Activated T-helper 1 cell treated with Interleukin-2 at 50 U/mL for 16 hours (primary cell): ENCODE results near the gene LZTR1.
A peak's percentile ranks its signal among the peaks of the same experiment; 100 is the strongest.
"Not testable (repeated sequence)": the region's sequence is repeated elsewhere in the genome, so short reads cannot be mapped to it uniquely, and the experiment has no call there.

Experiments used
- DNase-seq: peaks from one replicate; pipeline ENCODE4 v3.0.0-alpha.2; 2020; ENCODE audit warnings: low read depth

The LZTR1 gene

DNA sequence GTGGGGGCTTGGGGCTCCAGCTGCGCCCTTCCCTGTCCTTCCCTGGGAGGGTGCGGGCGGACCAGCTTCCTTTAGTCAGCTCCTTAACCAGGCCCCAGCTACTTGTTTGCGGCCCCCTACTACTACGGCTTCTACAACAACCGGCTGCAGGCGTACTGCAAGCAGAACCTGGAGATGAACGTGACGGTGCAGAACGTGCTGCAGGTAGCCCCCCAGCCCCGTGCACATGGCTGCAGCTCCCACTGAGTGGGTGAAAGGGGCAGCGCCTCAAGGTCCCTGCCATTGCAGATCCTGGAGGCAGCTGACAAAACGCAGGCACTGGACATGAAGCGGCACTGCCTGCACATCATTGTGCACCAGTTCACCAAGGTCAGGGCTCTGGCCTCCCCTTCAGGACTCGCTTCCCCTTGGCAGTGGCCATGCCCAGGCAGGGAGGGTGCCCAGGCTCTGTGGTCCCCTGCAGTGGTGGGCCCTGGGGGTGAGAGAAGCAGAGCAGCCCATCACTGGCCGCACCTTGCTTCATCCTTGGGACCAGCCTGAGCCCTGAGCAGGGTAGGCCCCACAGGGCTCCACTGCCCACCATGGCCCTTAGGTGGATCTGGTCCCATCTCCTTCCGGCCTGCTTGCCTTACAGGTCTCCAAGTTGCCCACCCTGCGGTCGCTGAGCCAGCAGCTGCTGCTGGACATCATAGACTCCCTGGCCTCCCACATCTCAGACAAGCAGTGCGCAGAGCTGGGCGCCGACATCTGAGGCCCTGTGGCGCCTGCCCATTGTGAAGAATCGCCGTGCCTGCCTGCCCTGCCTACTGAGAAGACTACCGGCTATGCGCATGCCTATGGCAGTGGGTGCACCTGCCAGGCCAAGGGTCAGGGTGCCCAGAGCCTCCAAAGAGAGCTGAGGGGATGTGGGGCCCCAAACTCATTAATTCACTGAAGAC, 14.8 kb downstream of the LZTR1 start:
- no peak for DNase-seq

DNA sequence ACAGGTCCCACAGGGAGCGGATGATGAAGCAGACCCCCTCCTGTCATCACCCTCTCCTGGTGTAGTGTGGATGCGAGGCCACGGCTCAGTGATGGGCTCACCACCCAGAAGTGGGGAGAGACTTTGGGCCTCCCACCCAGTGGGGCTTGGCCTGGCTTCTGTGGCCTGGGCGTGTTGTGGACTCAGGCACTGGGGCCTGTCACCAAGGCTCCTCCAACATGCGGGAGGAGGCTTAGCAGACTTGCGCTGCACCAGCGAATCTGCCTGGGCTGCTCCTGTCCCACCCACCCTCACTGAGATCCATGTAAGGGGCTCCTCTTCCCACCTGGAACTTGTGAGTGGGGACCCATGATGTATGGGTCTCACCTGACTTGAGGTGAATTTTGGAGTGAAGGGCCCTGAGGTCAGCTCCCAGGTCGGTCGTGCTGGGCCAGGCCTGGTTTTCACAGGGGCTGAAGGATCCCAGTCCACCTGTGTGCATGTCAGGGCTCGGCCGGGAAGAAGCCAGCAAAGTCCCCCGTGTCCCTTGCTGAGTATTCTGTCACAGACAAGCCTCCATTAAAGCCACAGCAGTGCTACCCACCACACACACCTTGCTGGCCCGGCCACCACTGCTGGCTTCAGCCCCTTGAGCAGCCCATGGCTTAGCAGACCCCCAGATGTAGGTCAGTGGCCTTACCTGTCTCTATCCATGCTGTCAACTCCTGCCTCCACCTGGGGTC, 15.6 kb downstream of the LZTR1 start:
- no peak for DNase-seq

DNA sequence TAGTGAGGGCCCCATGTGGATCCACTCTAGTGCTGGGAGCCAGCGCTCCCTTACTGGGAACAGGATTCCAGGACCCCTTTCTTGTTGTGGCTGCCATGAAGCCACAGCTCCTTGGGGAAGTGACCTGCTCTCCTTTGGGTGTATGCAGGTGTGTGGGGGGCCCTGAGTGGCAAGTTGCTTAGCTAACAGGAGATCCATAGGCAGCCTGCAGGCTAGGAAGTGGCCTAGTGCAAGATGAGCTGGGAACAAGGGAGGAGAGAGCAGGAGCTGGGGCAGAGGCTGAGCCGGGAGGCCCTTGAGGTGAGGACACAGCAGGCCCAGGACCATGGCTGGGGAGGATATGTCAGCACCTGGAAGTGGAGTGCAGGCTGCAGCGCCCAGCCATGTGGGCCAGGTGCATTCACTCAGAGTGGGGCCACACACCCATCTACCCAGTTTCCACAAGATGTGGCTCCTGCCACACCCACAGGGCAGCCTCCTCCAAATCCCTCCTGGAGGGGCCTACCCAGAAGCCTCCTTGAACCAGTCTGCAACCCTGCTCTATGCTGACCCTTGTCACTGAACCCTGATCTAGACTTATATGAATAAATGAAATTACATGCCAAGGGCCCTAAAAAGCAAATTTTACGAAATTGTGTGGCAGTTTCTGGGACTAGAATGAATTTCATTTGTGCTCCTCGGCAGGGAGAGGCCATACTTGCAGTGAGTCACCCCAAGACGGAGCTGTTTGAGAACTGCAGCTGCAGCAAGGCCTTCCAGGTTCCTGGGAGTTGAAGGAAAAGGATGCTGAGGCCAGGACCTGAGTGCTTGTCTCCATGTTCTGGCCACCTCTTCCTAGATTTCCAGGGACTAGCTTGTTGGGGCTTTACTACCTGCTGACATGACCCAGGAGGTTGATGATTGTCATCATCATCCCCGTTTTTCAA, 16.6 kb downstream of the LZTR1 start:
- DNase-seq: no peak

DNA sequence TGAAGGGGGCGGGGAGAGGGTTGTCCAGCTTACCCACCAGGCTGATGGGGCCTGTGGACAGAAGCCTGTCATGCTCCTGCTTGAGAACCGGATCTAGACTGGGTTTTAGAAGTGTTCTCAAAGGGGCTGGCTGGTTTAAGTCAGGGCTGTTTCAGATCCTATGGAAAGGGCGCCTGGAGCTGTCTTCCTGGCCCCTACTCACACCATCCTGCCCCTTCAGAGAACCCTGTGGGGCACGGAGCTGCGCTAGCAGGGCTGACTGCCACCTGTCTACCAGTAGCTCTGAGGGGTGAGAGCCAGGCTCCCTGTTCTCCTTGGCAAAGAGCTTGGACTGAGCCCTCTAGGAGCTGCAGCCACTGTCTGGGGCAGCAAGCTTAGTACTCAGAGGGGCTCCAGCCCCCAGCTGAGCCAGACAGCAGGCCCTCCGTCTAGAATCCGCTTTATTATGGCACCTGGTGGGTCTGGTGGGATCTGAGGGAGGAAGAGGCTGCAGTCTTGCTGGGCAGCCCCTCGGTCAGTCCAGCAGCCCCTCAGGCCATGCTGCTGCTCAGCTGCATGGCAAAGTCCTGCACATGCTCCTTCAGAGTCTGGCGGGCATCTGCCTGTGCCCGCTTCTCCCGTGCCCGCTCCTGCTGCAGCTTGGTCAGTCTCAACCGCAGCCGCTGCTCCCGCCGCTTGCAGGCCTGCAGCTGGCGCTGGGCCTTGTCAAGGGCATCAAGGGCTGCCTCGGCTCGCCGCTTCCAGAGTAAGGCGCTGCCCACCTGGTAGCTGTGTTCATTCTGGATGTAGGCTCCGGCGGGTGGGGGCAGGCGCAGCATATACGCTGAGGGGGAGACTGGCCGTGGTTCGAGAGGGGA, 17.5 kb downstream of the LZTR1 start:
- DNase-seq: no peak

DNA sequence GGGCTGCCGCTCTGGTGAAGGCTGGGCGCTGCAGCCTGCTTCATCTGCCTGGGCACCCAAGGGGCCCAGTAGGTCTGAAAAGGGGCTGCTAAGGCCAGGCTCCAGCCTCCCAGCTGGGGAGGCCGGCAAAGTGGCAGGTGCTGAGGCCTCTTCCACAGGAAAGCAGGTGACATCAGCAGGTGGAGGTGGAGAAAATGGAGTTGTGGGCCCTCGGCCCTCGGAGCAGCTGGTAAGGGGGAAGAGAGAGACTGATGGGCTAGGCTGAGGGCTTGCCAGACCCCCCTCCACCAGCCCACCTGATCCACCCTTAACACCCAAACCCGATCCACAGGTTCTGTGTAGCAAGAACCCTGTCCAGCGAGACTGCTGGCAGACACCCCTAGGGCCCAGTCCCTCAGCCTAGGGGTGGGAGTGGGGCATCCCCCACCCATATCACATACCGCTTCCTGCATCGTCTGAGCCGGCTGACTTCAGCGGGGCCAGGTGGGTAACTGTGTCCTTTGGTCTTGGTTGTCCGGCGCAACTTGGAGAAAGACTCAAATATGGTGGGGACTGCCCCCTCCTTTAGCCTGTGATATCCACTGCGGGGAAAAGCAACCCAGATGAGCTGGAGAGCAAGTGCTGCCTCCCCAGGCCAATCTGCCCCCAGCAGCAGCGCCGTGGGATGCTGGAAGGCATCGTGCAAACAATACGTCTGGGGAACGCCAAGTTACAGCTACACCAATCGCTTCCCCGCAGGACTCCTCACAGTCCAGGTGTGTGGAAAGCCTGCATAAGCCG, 18.3 kb downstream of the LZTR1 start:
- no peak for DNase-seq

DNA sequence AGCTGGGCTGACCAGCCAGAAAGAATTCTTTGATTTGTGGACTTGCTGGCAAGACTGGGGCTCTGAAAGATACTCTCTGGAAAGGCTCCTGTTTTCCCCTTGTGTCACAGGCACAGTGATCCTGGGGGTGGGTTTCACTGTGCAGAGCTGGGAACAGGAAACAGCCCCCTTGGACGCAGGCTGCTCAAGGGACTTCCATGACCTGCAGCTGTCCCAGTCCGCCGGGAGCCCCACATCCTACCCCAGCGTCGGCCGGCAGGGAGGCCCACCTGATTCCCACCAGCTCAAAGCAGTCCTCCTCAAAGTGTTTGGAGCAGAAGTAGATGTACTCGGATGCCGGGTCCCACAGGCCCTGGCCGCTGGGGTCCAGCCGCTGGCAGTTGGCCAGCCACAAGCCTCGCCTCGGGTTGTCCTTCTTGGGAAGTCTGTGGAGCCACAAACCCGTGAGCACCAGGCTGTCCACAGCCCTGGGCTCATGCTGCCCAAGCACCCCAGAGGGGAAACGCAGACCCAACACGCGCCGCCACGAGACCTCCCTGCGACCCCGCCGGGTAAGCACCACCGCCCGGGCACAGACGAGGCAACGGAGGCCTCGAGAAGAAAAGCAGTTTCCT, 19.0 kb downstream of the LZTR1 start:
- no peak for DNase-seq

DNA sequence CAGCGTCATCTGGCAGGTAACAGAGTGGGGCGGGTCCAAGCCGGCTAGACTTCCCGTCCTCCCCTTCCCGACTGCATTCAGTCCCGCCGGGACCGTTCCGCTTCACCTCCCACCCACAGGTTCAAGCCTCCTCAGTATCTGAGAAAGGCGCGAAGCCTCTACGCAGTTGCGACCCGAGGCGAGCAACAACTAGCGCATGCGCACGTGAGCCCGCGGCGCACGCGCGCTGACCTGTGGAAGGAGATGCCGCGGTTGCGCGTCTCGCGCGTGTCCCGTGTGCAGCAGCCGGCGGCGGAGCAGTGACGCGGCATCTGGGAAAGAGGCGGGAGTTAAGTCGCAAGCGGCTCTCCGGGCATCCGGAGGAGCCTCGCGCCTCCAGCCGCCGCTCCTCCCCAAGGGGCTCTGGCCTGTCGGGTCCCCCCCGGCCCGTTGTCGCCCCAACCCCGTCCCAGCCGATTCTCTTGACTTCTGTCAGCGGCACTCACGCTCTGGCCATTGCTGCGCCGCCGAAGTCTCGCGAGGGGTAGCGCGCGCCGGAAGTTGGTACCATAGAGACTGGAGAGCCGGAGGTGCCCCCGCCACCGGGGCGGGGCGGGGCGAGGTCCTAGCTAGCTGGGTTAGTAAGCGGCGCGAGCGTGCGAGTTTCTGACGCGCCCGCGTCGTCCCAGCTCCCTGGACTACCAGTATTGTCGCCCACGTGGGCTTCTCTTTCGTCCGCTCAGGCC, 19.7 kb downstream of the LZTR1 start, which contains the start of gene THAP7:
Gene THAP7 (minus strand): TSS at position 518 of the 725 bp plus-strand sequence. CDS start 207 bp downstream, at position 311.
- DNase-seq: peak; percentile 93

DNA sequence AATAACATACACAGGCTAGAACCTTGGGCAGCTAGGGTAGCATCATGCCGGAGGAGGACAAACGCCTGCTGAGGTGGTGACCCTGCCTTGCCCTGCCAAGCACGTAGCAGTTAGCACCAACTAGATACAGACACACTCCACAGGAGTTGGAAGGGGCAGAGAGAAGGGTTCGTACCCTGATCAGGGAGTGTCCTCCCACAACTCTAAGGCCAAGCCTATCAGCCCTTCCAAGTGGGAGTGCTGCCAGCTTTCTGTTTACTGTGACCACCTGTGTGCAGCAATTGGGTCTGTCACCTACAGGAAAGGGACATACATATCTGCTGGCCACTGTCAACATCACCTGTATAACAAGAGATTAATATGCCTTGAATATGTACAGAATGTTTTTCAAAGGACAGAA, 21.7 kb downstream of the LZTR1 start:
- no peak for DNase-seq

DNA sequence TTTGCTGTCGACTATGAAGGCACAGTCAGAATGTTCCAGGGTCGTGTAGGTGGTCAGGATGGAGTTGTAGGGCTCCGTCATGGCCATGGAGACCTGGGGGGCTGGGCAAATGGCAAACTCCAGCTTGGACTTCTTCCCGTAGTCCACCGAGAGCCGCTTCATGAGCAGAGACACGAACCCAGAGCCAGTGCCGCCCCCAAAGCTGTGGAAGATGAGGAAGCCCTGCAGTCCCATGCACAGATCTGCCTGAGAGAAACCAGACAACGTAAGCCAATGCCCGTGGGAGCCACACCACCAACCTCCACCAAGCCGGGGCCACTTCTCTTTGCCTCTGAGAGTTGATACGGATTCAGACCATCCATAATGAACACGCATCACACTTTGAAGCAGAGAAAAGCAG, 27.1 kb downstream of the LZTR1 start:
- not testable (repeated sequence) for DNase-seq

DNA sequence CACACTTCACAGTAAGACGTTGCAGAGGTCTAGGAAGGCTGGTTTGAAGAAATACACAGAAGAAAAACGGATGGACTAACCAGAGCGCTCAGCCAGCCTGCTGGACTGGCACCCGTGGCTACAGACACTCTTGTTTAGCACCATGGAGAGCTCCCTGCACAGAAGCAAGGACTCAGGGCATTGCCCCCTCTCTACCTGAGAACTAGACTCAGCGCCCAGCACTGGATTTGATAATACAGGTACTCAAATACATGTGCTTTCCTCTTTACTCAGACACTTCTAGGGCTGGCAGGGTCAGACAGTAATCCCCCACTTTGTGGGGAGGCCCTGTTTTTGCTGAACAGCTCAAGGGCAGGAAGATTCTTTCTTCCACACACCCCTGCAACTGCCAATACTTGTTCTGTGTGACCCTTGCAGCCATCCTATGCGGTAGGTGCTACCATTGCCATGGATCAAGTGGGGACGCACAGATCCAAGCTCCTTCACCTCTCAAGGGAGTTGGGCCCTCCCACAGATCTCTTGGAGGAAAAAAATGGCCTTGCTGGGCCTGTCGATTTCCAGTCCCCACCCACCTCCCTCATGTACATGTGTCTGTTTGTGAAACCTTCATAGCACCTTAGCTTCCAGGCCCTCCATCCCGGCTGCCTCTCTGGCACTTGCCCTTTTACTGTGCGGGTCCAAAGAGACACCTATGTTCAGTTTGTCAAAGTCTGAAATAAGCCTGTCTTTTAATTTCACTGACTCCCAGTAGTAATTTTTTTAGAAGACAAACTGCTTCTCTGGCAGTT, 27.7 kb downstream of the LZTR1 start:
- no peak for DNase-seq

DNA sequence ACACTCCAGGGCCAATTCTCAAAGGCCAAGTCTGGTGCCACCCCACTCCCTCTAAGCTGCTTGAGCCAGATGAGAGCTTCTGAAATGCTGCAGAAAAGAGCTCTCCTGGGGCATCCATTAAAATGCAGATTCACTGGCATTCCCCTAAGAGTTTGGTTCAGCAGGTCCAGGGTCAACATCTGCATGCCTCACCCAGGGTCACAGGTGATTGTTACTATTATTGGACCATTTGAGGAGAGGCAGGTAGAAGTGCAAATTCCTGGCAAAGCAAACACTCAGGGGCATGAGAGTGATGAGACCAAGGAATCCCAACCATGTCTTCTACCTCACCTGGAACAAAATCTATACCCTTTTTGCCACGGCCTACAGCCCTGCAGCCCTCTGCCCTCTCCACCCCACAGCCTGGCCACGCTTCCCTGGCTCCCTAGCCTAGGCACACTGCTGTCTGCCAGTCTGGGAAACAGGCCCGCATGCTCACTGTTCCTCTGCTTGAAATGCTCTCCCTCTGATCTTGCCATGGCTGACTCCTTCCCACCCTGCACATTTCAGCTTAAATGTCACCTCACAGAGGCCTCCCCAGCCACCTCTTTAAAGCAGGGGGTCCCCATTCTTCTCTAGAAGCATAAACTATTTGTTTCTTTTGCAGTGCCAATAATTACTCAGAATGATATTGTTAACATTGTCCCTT, 28.5 kb downstream of the LZTR1 start:
- DNase-seq: no peak

DNA sequence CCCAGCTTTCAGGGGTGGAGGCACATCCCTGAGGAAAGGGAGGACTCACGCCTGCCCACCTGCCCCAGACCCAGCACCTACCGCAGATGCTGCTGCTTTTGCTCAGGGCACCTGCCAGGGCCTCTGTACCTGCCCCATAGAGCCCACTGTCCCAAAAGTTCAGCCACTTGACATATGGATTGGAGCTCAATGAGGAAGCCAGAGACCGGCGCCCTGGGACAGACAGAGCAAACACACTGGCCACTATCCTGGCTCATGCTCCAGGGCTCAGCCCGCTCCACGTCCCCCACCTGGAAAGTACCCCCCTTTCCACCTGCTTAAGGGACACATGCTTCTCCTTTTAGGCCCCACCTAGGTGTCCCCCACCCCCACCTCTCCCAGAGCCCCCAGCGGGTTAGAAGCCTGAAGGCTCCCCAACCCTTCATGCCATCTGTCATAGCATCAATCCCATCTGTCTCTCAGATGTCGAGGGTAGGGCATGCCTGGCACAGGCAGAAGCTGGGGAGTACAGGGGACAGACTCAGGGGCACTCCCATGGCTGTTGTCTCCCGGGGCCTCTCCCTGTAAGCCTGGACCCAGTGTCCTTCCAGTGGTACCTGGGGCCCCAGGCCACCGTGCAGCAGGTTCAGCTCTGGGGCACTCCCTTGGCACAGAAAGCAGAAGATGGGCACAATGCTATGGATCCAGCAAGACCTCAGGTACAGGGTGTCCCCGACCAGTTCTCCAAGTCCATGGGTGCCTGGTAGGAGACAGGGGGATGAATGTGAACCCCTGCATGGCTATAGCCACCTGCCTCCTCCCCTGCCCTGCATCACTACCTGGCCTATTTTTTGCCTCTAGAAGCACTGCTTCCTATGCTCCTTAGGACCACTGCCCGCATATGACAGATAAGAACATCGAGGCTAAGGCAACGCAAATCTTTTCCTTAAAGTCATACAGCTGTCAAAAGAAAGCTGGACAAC, 30.6 kb downstream of the LZTR1 start:
- DNase-seq: no peak

DNA sequence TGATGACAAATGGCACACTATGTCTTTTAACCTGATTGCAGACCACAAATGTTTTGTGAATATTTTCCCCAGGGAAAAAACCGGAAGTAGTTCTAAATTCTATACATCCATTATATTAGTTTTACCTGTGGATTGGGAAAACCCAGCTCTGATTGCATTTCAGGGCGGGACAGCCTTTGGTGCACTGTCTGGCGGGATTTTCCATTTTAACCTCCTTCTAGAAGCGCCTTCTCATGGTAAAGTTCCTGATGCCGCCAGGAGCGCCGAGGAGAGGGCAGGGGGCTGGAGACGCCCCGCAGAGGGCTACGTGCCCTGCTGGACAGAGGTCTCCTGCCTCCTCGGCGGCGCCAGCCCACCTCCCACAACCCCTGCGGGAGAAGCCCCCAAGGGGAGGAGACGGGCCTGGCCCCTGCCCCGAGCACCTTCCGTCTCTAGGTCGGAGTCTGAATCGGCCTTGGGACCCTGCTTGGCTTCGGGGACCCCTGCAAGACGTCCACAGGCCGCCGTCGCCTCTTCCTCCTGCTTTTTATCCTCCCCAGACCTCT, 31.6 kb downstream of the LZTR1 start:
- no peak for DNase-seq

DNA sequence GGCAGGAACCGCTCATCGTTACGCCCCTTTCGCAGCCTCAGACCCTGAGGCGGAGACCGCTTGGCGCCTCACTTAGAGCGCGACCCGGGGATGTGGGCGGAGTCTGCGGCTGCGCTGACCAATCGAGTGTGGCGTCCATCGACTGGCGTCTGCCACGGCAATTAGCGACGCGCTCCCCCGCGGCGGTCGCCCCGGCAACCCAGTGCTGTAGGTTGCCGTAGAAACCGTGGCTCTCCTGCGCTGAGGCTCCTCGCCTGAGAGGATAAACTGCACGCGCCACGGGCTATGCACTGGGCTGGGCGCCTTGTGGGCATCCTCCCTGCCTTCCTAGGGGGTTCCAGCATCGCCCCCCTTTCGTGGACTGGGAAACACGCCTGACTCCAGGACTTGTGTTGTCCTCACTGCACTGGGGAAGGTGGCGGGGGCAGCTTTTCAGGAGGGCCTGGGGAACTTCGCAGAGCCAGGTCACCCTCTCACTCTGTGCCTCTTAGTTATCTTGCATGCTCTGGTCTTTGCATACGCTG, 32.2 kb downstream of the LZTR1 start:
- DNase-seq: peak; percentile 80

DNA sequence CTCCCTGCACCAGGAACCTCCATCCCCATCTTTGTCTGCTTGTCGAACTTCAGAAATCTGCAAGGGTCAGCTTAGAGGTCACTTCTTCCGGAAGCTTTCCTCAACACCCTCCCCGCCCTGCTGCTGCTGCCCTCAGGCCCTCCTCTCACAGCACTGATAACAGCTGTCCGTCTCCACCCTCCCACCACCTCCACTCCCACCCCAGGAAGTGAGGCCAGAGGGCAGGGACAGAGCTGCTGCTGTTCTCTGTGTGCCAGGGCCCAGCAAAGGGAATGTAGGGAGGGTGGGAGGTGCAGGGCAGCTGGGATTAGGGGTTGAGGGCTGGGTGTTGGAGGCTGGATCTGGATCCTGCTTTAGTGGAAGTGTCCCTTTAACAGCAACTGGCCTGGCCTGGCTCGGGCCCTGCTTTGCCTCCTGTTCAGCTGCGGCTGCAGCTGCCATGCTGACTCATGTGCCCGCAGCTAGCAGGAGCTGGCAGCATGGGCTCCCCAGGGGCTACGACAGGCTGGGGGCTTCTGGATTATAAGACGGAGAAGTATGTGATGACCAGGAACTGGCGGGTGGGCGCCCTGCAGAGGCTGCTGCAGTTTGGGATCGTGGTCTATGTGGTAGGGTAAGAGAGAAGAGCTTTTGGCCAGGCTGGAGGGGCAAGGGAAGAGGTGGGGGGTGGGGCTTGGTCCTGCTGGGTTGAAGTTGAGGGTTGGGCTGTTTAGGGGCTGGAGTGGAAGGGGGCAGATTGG, 32.8 kb downstream of the LZTR1 start, which contains the start of gene P2RX6:
Gene P2RX6 (plus strand): TSS at position 440 of the 740 bp plus-strand sequence. CDS start 10 bp downstream, at position 450.
- no peak for DNase-seq
